Ovary (tissue), 3 donors: ENCODE results near the gene TUNAR.

Experiments used
- CTCF ChIP-seq, 3 donors: fragments of 450-650 bp in 2 of 3; fragments of 200-600 bp in 1 of 3; IDR thresholded peaks; one replicate each; pipeline versions ENCODE4 v1.5.1 to v1.8.0; 2016 to 2022; ENCODE audit warnings: antibody characterized with exemption in 3 of 3, mild to moderate bottlenecking in 1 of 3
- POLR2A ChIP-seq: fragments of 450-650 bp; IDR thresholded peaks from one replicate; pipeline ENCODE4 v1.6.1; 2017; ENCODE audit warnings: antibody characterized with exemption, mild to moderate bottlenecking, moderate library complexity
- donor health status: DM: no; HTN: no; CAD: no.

- no peak for TF ChIP-seq CTCF (IDR thresholded peaks at IDR 0.05)
- TF ChIP-seq POLR2A: no peak
These were observed 10.7 kb downstream of the TUNAR start for GRCh38 chr14:95887351-95887750.
